Uterus (tissue), 4 donors: ENCODE data around the gene RECQL5. TPM values are rescaled to one million over a fixed set of nuclear protein-coding genes. Genes with fewer than 3 reads are reported as not detected.

Experiments
- DNase-seq, 2 donors: peaks; one replicate each; pipeline ENCODE4 v3.0.0-alpha.2; 2019 to 2020
- H3K27ac ChIP-seq, 2 donors: fragments of 200-600 bp; sonication (generic); 1 replicate in 1 of 2; 2 replicates in 1 of 2; pipeline ENCODE4 v1.5.1; 2016 to 2018
- H3K27me3 ChIP-seq, 2 donors: fragments of 200-600 bp; sonication (generic); one replicate each; pipeline ENCODE4 v1.5.1; 2018 to 2019; ENCODE audit warnings: control low read depth in 1 of 2
- H3K36me3 ChIP-seq, 2 donors: fragments of 200-600 bp; sonication (generic); one replicate each; pipeline ENCODE4 v1.5.1; 2019; ENCODE audit warnings: control low read depth in 1 of 2
- H3K4me1 ChIP-seq, 2 donors: fragments of 200-600 bp; sonication (generic); one replicate each; pipeline ENCODE4 v1.5.1; 2018 to 2019; ENCODE audit warnings: control low read depth in 1 of 2
- H3K4me3 ChIP-seq, 2 donors: fragments of 200-600 bp; sonication (generic); 1 replicate in 1 of 2; 2 replicates in 1 of 2; pipeline ENCODE4 v1.5.1; 2018 to 2019; ENCODE audit warnings: mild to moderate bottlenecking in 1 of 2
- H3K9me3 ChIP-seq, 2 donors: fragments of 200-600 bp; sonication (generic); one replicate each; pipeline ENCODE4 v1.5.1; 2019; ENCODE audit warnings: control low read depth in 1 of 2
- CTCF ChIP-seq, 4 experiments: fragments of 200-600 bp in 2 of 4; fragments of 450-650 bp in 2 of 4; sonication (generic) in 2 of 4; IDR thresholded peaks; one replicate each; pipeline ENCODE4 v1.5.1; 2016 to 2019; ENCODE audit warnings: antibody characterized with exemption in 4 of 4, mild to moderate bottlenecking in 2 of 4, moderate library complexity in 1 of 4
- POLR2A ChIP-seq, 2 donors: fragments of 450-650 bp; IDR thresholded peaks; one replicate each; pipeline ENCODE4 v1.6.1; 2016; ENCODE audit warnings: antibody characterized with exemption in 2 of 2, mild to moderate bottlenecking in 1 of 2, moderate library complexity in 1 of 2
- intact Hi-C: fragments of 100-400 bp; cut with DNase I; formaldehyde crosslinking; loops from one replicate; pipeline ENCODE4 v1.15.1; 2023; ENCODE audit warnings: low total_unique reads
- total RNA-seq, 4 donors: library from RNA; depleted of rRNA in 3 of 4; stranded (reverse); fragments of >200 nt in 3 of 4; gene quantifications; one replicate each; pipeline versions ENCODE4 v1.1.0 to v1.2.4, GENCODE V29; 2014 to 2023
- donor health status: DM: yes; HTN: yes; CAD: no.

The RECQL5 gene
- total RNA-seq, 4 donors from 2014 or later = 0.59 to 22.7 (median 11.9) TPM

- Histone ChIP-seq H3K9me3 (no peaks in the 10 kb centered on the region), H3K4me1 (peaks cover 4 to 5% of the 10 kb centered on the region in 2 donors), H3K27me3 (no peaks in the 10 kb centered on the region), H3K4me3 (no peak overlapping the region), H3K36me3 (no peaks in the 10 kb centered on the region), H3K27ac (no peak overlapping the region)
- intact Hi-C loops = no loop called here
- no peak for DNase-seq
- TF ChIP-seq POLR2A (IDR thresholded peaks at IDR 0.05) = no peak
- TF ChIP-seq CTCF (IDR thresholded peaks at IDR 0.05) = no peak
Measured at GRCh38 chr17:75672011-75672410, 5.1 kb upstream of the RECQL5 start.

DNA sequence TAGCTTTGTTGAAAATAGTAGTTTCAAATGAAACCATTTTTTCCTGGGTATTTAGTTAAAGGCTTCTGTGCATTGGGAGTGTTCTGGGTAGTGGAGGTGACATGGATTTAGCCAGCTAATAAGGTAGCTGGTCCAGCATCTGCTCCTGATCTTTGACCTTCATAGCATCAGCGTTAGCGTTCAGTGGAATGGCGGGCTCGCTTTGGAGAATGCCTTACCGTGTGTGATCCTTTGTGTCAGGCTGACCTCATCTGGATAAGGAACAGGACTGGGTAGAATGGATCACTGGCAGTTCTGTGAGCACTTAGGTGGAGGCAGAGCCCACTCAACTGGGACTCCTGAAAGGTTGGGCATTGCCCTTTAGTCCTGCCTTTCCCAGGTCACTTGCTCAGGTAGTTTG, 3.9 kb upstream of the RECQL5 start:
- H3K4me3 ChIP-seq = no peak overlapping the region
- H3K4me1 ChIP-seq = peaks cover 5 to 10% of the 10 kb centered on the region in 2 donors
- H3K27me3 ChIP-seq = no peaks in the 10 kb centered on the region
- H3K36me3 ChIP-seq = no peaks in the 10 kb centered on the region
- H3K9me3 ChIP-seq = no peaks in the 10 kb centered on the region
- TF ChIP-seq POLR2A (IDR thresholded peaks at IDR 0.05) (no peak), CTCF (IDR thresholded peaks at IDR 0.05) (no peak)
- intact Hi-C loops = no loop called here
- DNase-seq = no peak
- H3K27ac ChIP-seq = no peak overlapping the region

DNA sequence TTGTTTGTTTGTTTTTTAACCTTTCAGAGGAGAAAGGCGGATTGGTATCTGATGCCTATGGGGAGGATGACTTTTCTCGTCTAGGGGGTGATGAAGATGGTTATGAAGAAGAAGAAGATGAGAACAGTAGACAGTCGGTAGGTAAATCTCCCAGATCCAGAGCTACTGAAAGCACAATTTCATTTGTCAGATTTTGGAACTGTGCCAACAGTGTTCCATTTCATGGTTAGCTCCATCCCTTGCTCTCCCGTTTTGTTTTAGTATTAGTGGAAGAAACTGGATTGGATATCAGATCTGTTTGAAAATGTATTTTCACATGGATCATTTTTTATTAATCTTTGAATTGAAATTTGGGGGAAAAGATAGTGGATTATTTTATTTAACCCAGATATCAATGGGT, 1.5 kb upstream of the RECQL5 start:
- DNase-seq = no peak
- Histone ChIP-seq H3K27me3 (no peaks in the 10 kb centered on the region), H3K9me3 (no peaks in the 10 kb centered on the region), H3K36me3 (no peaks in the 10 kb centered on the region), H3K4me3 (no peak overlapping the region), H3K4me1 (peaks cover 5 to 11% of the 10 kb centered on the region in 2 donors), H3K27ac (no peak overlapping the region)
- TF ChIP-seq CTCF (IDR thresholded peaks at IDR 0.05) (no peak), POLR2A (IDR thresholded peaks at IDR 0.05) (no peak)
- intact Hi-C loops = no loop called here

DNA sequence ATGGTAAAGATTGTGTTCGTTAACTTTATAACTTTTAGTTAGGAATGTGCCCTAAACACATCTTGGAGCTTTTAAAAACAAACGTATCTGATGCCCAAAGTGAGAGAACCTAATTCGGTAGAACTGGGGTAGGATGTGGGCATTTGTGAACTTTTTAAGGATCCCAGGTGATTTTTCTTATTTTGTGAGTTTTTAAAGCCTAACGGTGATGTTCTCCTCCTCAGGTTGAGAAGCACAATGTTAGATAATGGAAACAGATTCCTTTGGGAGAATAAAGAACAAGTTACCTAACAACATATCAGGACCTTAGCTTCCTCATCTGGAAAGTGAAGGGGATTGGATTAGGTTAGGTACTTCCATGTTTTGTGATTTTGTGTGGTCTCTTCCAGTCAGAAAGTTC, 871 bp upstream of the RECQL5 start:
- H3K36me3 ChIP-seq = no peaks in the 10 kb centered on the region
- DNase-seq = no peak
- H3K9me3 ChIP-seq = no peaks in the 10 kb centered on the region
- no peaks in the 10 kb centered on the region for H3K27me3 ChIP-seq
- H3K4me3 ChIP-seq = peak overlapping the region; percentile 77 to 93
- peak overlapping the region; percentile 86 to 87 for H3K27ac ChIP-seq
- intact Hi-C loops = no loop called here
- TF ChIP-seq POLR2A (IDR thresholded peaks at IDR 0.05) = no peak
- no peak for TF ChIP-seq CTCF (IDR thresholded peaks at IDR 0.05)
- H3K4me1 ChIP-seq = peaks cover 5 to 11% of the 10 kb centered on the region in 2 donors

DNA sequence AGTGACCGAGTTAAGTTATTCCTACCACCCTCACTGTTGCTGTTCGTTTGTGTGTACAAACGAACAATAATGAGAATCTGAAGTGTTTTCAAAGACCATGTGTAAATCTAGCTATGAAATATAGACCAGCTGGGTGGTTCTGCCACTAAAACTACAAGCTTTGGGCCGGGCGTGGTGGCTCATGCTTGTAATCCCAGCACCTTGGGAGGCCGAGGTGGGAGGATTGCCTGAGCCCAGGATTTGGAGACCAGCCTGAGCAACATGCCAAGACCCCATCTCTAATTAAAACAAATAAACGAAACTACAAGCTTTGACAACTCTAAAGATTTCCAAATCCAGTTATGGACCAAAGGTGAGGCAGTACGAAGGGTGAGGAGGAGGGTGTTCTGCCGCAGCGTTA, 973 bp downstream of the RECQL5 start:
- Histone ChIP-seq H3K9me3 (no peaks in the 10 kb centered on the region), H3K4me1 (peaks cover 5 to 11% of the 10 kb centered on the region in 2 donors), H3K27me3 (no peaks in the 10 kb centered on the region), H3K36me3 (no peaks in the 10 kb centered on the region), H3K4me3 (peak overlapping the region in 1 of 2 donors; percentile 77), H3K27ac (no peak overlapping the region)
- TF ChIP-seq CTCF (IDR thresholded peaks at IDR 0.05) (no peak), POLR2A (IDR thresholded peaks at IDR 0.05) (no peak)
- intact Hi-C loops = no loop called here
- DNase-seq = no peak
